Esophagus (tissue), 2 donors: ENCODE data around the gene SNAPC3. TPM values are rescaled to one million over a fixed set of nuclear protein-coding genes. Genes with fewer than 3 reads are reported as not detected.

Experiments
- H3K27ac ChIP-seq, 2 donors: one replicate each; pipeline ENCODE4 v1.5.1; 2013; ENCODE audit warnings: low read depth in 2 of 2, mild to moderate bottlenecking in 2 of 2, inconsistent platforms in 1 of 2, low read length in 1 of 2, moderate library complexity in 1 of 2
- H3K27me3 ChIP-seq, 2 donors: one replicate each; pipeline ENCODE4 v1.6.1; 2013; ENCODE audit warnings: low read length in 2 of 2, control low read depth in 1 of 2, mild to moderate bottlenecking in 1 of 2; ENCODE audit not compliant: insufficient read depth in 2 of 2, control insufficient read depth in 1 of 2
- H3K36me3 ChIP-seq, 2 donors: one replicate each; pipeline ENCODE4 v1.6.1; 2013; ENCODE audit warnings: low read length in 1 of 2; ENCODE audit not compliant: control insufficient read depth in 2 of 2, insufficient read depth in 2 of 2
- H3K4me1 ChIP-seq, 2 donors: one replicate each; pipeline ENCODE4 v1.6.1; 2013; ENCODE audit warnings: low read length in 1 of 2; ENCODE audit not compliant: control insufficient read depth in 2 of 2, insufficient read depth in 2 of 2
- H3K4me3 ChIP-seq, 2 donors: one replicate each; pipeline ENCODE4 v1.5.1; 2013; ENCODE audit warnings: low read length in 2 of 2, mild to moderate bottlenecking in 2 of 2, low read depth in 1 of 2, moderate library complexity in 1 of 2
- H3K9me3 ChIP-seq, 2 donors: one replicate each; pipeline ENCODE4 v1.6.1; 2013; ENCODE audit warnings: mild to moderate bottlenecking in 2 of 2, low read depth in 1 of 2, low read length in 1 of 2, moderate library complexity in 1 of 2; ENCODE audit not compliant: control insufficient read depth in 2 of 2, insufficient read depth in 1 of 2
- WGBS, 2 donors: extraction: QIAGEN DNeasy Blood & Tissue Kit; methylation state at CpG; one replicate each; pipeline ENCODE4 v1.1.7; 2013; 5-methylcytosine and 5-hydroxymethylcytosine counted together
- polyA plus RNA-seq, 2 donors: library from polyadenylated mRNA; stranded (reverse); fragments of 200-250 nt; gene quantifications; one replicate each; pipeline ENCODE4 v1.2.3, GENCODE V29; 2013
- donor health status: healthy with polysubstance abuse.
- donor health status: Bipolar disorder and iron deficiency.

SNAPC3 gene
- polyA plus RNA-seq, 2 donors, result 10.8 to 12.9 TPM

- Histone ChIP-seq H3K4me3 (no peak overlapping the region), H3K27ac (no peak overlapping the region), H3K36me3 (no peaks in the 10 kb centered on the region), H3K27me3 (no peaks in the 10 kb centered on the region), H3K9me3 (no peaks in the 10 kb centered on the region), H3K4me1 (no peaks in the 10 kb centered on the region)
These were observed 33.5 kb upstream of the SNAPC3 start for GRCh38 chr9:15389173-15389572.

GRCh38 chr9:15389631-15390030 is 33.0 kb upstream of the SNAPC3 start:
- 90 to 94% methylated on average over 4 of the region's 4 CpGs for WGBS, 2 donors
- Histone ChIP-seq H3K9me3 (no peaks in the 10 kb centered on the region), H3K27me3 (no peaks in the 10 kb centered on the region), H3K4me3 (no peak overlapping the region), H3K36me3 (no peaks in the 10 kb centered on the region), H3K4me1 (no peaks in the 10 kb centered on the region), H3K27ac (no peak overlapping the region)

DNA sequence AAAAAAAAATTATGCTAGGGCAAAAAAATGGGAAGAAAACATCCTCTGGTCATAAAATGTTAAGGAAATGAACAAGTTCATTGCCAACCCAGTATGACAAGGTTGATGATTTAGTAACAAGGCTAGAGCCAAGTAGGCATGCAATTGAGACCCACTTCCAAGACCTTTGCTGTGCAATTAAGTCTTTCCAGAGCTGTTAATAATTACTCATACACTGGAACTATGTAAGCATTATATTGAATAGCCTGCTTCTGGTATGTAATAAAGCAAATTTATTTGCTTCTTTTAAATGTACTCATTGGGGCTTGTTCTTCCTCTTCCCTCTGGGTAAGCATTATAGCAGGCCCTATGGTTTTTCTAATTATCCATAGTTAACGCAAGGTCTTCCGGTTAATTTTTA is 32.5 kb upstream of the SNAPC3 start:
- 72 to 93% methylated on average over 2 of the region's 2 CpGs for WGBS, 2 donors
- no peaks in the 10 kb centered on the region for H3K9me3 ChIP-seq
- no peaks in the 10 kb centered on the region for H3K4me1 ChIP-seq
- no peak overlapping the region for H3K27ac ChIP-seq
- H3K27me3 ChIP-seq, result no peaks in the 10 kb centered on the region
- H3K36me3 ChIP-seq, result no peaks in the 10 kb centered on the region
- no peak overlapping the region for H3K4me3 ChIP-seq

DNA sequence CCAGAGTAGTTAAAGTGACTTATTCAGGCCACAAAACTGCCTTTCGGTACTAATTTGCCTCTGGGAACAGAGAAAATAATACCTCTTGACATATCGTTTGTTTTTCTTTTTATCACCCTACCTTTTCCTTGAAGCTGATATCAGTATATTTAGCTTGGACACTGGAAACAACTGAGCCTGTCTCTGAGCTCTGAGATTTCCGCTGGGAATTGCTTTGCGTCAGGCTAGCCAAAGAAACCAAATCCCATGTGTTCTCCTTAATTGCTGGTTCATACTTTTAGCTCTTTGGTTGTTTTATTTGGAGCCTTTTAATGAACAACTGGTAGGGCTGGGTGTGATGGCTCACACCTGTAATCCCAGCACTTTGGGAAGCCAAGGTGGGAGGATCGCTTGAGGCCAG is 30.3 kb upstream of the SNAPC3 start:
- no peak overlapping the region for H3K27ac ChIP-seq
- H3K4me3 ChIP-seq, result no peak overlapping the region
- no peaks in the 10 kb centered on the region for H3K27me3 ChIP-seq
- no peaks in the 10 kb centered on the region for H3K36me3 ChIP-seq
- WGBS, 2 donors, result 78 to 84% methylated on average over 5 of the region's 5 CpGs
- no peaks in the 10 kb centered on the region for H3K9me3 ChIP-seq
- no peaks in the 10 kb centered on the region for H3K4me1 ChIP-seq

DNA sequence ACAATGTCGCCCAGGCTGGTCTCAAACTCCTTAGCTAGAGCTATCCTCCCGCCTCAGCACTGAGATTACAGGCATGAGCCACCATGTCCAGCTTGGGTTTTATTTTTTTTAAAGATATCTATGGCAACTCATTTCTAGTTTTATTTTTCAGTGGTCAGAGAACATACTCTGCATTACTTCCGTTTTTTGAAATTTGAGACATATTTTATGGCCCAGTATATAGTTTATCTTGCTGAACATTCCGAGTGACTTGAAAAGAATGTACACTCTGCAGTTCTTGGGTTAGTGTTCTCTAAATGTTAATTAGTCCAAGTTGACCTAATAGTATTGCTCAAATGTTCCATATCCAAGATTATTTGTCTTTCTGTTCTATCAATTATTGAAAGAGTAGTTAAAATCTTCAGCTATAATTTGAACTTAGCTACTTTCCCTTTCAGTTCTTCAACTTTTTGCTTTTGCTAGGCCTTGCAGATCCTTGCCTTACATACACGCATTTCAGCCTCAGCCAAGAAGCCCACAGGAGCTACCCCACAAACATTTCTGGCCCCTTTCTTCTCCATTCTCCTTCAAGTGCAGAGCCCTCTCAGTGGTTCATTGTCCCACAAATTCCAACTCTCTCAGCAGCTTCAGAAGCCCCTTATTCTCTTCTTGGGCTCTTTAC is 22.3 kb upstream of the SNAPC3 start:
- H3K36me3 ChIP-seq, result no peaks in the 10 kb centered on the region
- H3K4me1 ChIP-seq, result no peaks in the 10 kb centered on the region
- 66 to 68% methylated on average over 5 of the region's 5 CpGs for WGBS, 2 donors
- H3K9me3 ChIP-seq, result no peaks in the 10 kb centered on the region
- H3K4me3 ChIP-seq, result no peak overlapping the region
- H3K27ac ChIP-seq, result no peak overlapping the region
- H3K27me3 ChIP-seq, result no peaks in the 10 kb centered on the region

- H3K9me3 ChIP-seq, result no peaks in the 10 kb centered on the region
- H3K4me3 ChIP-seq, result no peak overlapping the region
- 77 to 80% methylated on average over 8 of the region's 8 CpGs for WGBS, 2 donors
- H3K36me3 ChIP-seq, result no peaks in the 10 kb centered on the region
- no peak overlapping the region for H3K27ac ChIP-seq
- no peaks in the 10 kb centered on the region for H3K4me1 ChIP-seq
- no peaks in the 10 kb centered on the region for H3K27me3 ChIP-seq
These were observed 21.4 kb upstream of the SNAPC3 start for GRCh38 chr9:15401266-15401665.

GRCh38 chr9:15403155-15403554 is 19.5 kb upstream of the SNAPC3 start:
- H3K27me3 ChIP-seq, result no peaks in the 10 kb centered on the region
- 75 to 77% methylated on average over 4 of the region's 4 CpGs for WGBS, 2 donors
- H3K36me3 ChIP-seq, result no peaks in the 10 kb centered on the region

DNA sequence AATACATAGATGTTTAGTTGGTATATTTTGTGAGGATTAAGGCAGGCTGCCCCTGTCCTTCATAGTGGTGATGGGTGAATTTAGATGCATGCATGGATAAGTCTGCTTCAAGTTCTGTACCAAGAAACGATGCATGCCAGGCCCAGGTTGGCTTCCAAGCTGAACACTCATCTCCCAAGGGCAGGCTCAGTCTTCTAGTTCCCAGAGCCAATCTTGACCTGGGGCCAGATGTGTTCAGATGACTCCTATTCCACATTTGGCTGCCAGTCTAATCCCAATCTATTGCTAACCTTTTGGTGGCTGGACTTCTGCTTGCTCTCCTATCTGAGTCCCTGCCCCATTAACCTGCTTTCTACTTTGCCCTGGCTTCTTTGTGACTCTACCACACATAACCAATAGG is 18.5 kb upstream of the SNAPC3 start:
- Histone ChIP-seq H3K4me1 (no peaks in the 10 kb centered on the region), H3K27ac (no peak overlapping the region), H3K36me3 (no peaks in the 10 kb centered on the region), H3K4me3 (no peak overlapping the region), H3K27me3 (no peaks in the 10 kb centered on the region), H3K9me3 (no peaks in the 10 kb centered on the region)
- WGBS, 2 donors, result 70 to 72% methylated on average over 1 of the region's 1 CpG

More at GRCh38 chr9:15403155-15403554, 19.5 kb upstream of the SNAPC3 start:
- H3K27ac ChIP-seq, result no peak overlapping the region
- H3K9me3 ChIP-seq, result no peaks in the 10 kb centered on the region
- no peaks in the 10 kb centered on the region for H3K4me1 ChIP-seq
- H3K4me3 ChIP-seq, result no peak overlapping the region

DNA sequence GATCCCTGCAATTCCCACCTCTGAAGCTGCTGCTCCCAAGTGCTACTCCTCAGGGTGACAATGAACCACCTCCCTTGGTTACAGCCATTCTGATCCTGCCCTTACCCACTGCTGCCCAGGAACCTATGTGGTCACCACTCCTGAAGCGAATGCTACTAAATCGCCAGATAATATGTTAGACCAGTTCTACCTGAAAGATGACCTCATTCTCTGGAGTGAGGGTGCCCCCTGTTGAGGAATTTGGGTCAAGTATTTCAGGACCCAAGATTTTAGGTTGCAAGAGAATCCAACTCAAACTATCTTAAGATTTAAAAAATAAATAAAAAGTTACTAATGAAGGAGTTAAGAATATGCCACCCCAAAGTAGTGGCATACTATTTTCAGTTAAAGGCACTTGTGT is 5.8 kb upstream of the SNAPC3 start:
- Histone ChIP-seq H3K9me3 (no peaks in the 10 kb centered on the region), H3K36me3 (no peaks in the 10 kb centered on the region), H3K27ac (no peak overlapping the region), H3K4me3 (no peak overlapping the region), H3K27me3 (no peaks in the 10 kb centered on the region), H3K4me1 (no peaks in the 10 kb centered on the region)
- WGBS, 2 donors, result 40 to 48% methylated on average over 2 of the region's 2 CpGs

DNA sequence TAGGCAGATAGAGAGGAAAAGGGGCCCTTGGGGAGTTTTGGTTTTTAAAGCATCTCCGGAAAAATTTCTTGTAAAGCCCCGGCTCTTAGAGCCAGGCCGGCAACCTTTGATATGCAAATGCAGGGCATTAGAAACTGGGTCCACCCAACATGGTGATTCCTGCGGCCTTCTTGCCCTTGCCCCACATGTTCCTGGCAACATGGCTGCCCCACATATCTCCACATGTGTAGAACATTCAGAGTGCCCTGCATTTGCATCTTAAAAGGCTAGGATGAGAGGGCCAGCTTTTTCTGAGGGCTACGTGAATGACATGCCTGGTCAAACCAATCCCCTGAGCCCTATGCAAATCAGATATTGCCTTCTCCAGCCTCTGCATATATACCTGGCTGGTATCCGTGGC is 5.0 kb upstream of the SNAPC3 start:
- 81% methylated on average over 6 of the region's 6 CpGs for WGBS, 2 donors
- H3K36me3 ChIP-seq, result no peaks in the 10 kb centered on the region
- H3K4me1 ChIP-seq, result no peaks in the 10 kb centered on the region
- no peak overlapping the region for H3K4me3 ChIP-seq
- no peak overlapping the region for H3K27ac ChIP-seq
- H3K9me3 ChIP-seq, result no peaks in the 10 kb centered on the region
- H3K27me3 ChIP-seq, result no peaks in the 10 kb centered on the region
